GM12878 (cell line): Measurements from ENCODE around the gene ZNF142. TPM values are rescaled to one million over a fixed set of nuclear protein-coding genes. Genes with fewer than 3 reads are reported as not detected.

ENCODE experiments used
- CBX5 ChIP-seq: sonication (generic); IDR thresholded peaks from 2 replicates; pipeline ENCODE4 v1.6.1; 2016; ENCODE audit warnings: low read depth, moderate library complexity, mild to moderate bottlenecking, inconsistent platforms
- EGR1 ChIP-seq, 2 experiments: IDR thresholded peaks; 1 replicate in 1 of 2; 2 replicates in 1 of 2; pipeline ENCODE4 v1.6.1; 2011 to 2012; ENCODE audit warnings: low read depth in 2 of 2, low read length in 2 of 2, borderline replicate concordance in 1 of 2, mild to moderate bottlenecking in 1 of 2, moderate library complexity in 1 of 2
- FOXM1 ChIP-seq: IDR thresholded peaks from 2 replicates; pipeline ENCODE4 v1.6.1; 2012; ENCODE audit warnings: low read depth, mild to moderate bottlenecking, inconsistent platforms, low read length, moderate library complexity
- HCFC1 ChIP-seq: fragments of 150-350 bp; IDR thresholded peaks from 2 replicates; pipeline ENCODE4 v1.6.1; 2014; ENCODE audit warnings: low read length
- HDAC2 ChIP-seq: fragments of 200-600 bp; sonication (generic); IDR thresholded peaks from 2 replicates; pipeline ENCODE4 v1.6.1; 2017
- KAT2A ChIP-seq: conservative IDR thresholded peaks from 2 replicates; pipeline ENCODE4 v1.6.1; 2011; ENCODE audit warnings: low read depth, low read length; ENCODE audit not compliant: control insufficient read depth
- NBN ChIP-seq: fragments of 450-650 bp; IDR thresholded peaks from 2 replicates; pipeline ENCODE4 v1.6.1; 2016
- NFYB ChIP-seq: IDR thresholded peaks from 2 replicates; pipeline ENCODE4 v1.6.1; 2011; ENCODE audit warnings: low read depth, mild to moderate bottlenecking, low read length, improper control_type of control experiment, moderate library complexity; ENCODE audit not compliant: insufficient read depth
- NRF1 ChIP-seq: conservative IDR thresholded peaks from 2 replicates; pipeline ENCODE4 v1.6.1; 2011; ENCODE audit warnings: mild to moderate bottlenecking, low read depth, low read length, improper control_type of control experiment
- TCF7 ChIP-seq: IDR thresholded peaks from 2 replicates; pipeline ENCODE4 v1.6.1; 2014; ENCODE audit warnings: antibody characterized with exemption, borderline replicate concordance
- WRNIP1 ChIP-seq: IDR thresholded peaks from 2 replicates; pipeline ENCODE4 v1.6.1; 2011; ENCODE audit warnings: low read depth, low read length, improper control_type of control experiment, borderline replicate concordance
- ZBED1 ChIP-seq: IDR thresholded peaks from 2 replicates; pipeline ENCODE4 v1.6.1; 2016; ENCODE audit warnings: borderline replicate concordance
- polyA plus RNA-seq, 11 experiments: library from polyadenylated mRNA; depleted of rRNA in 4 of 11; unstranded in 6 of 11; stranded (reverse) in 5 of 11; fragments of >200 nt; fragmentation: Nextera tagmentation in 4 of 11; fragmentation: Illumina TruSeq in 1 of 11; extraction: Ambion mirVana in 4 of 11; extraction: Trizol in 1 of 11; gene quantifications; 1 replicate in 1 of 11; 2 replicates in 10 of 11; pipeline versions ENCODE4 v1.2.1 to v1.2.3, GENCODE V29; 2011 to 2016; ENCODE audit warnings: inconsistent platforms in 2 of 11, missing spikeins in 2 of 11, low read depth in 1 of 11
- total RNA-seq, 4 experiments: library from RNA; depleted of rRNA in 3 of 4; stranded (reverse); fragments of >200 nt in 3 of 4; fragmentation: Illumina TruSeq in 1 of 4; extraction: Trizol in 1 of 4; gene quantifications; 2 replicates each; pipeline versions ENCODE4 v1.2.1 to v1.2.3, GENCODE V29; 2013 to 2021
- TF ChIP-seq, protein P1 (sequence below): IDR thresholded peaks from 2 replicates; pipeline ENCODE4 v1.6.1; 2012; ENCODE audit warnings: low read depth, low read length, improper control_type of control experiment
- TF ChIP-seq, protein P2 (sequence below): IDR thresholded peaks from 2 replicates; pipeline ENCODE4 v1.6.1; 2011; ENCODE audit warnings: borderline replicate concordance, low read depth, mild to moderate bottlenecking, moderate library complexity, mixed read lengths, low read length; ENCODE audit not compliant: insufficient read depth; ENCODE audit errors: extremely low read length
- TF ChIP-seq, protein P3 (sequence below): IDR thresholded peaks from 2 replicates; pipeline ENCODE4 v1.6.1; 2012; ENCODE audit warnings: low read length, inconsistent platforms
- TF ChIP-seq, protein P4 (sequence below): IDR thresholded peaks from 2 replicates; pipeline ENCODE4 v1.6.1; 2011; ENCODE audit warnings: low read depth, low read length, improper control_type of control experiment, borderline replicate concordance
- TF ChIP-seq, protein P5 (sequence below): fragments of 450-650 bp; formaldehyde crosslinking; IDR thresholded peaks from 2 replicates; pipeline ENCODE4 v1.5.0; 2022; ENCODE audit warnings: mild to moderate bottlenecking, missing genetic modification characterization
- TF ChIP-seq, protein P6 (sequence below): IDR thresholded peaks from 2 replicates; pipeline ENCODE4 v1.6.1; 2011; ENCODE audit warnings: low read depth, mild to moderate bottlenecking, low read length, moderate library complexity, borderline replicate concordance; ENCODE audit errors: extremely low read depth

The ZNF142 gene
- total and polyA plus RNA-seq, 10 of the 15 experiments (the other 5 are each of a cell fraction or from before 2014, with no cell fraction given) = 1.3 to 40.9 (median 15.0) TPM

DNA sequence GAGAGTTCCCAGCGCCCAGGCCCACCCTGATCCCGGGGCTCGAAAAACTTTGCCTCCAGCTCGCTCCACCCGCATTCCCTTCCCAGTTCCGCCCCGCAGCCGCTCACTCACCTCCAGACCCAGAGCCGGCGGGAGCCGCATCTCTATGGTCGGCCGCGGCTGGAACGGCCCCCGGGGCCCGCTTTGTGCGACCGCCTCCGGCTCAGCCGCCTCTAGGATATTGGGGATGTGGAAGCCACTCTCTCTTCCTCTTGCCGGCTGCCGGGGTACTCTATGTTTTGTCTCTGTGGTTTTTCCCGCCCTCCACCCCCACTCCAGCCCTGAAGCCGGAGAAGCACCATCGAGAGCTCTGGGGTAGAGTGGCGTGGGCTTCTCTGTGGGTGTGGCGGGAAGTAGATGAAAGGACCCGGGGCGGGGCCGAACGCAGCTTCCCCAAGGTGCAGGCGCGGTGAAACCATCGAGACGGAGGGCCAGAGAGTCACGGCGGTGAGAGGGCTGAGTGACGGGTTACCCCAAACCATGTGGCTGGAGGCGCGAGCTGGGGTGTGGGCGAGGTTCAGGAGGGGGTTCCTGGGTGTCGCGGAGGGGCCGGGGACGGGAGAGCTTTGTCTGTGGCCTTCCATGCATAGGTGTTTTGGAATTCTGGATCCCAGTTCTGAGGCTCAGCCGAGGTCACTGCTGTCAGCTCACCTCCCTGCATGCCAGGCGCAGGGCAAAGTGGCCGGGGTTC lies at the start of gene ZNF142, which contains the start of gene BCS1L (continued):
- TF ChIP-seq, protein P1, sequence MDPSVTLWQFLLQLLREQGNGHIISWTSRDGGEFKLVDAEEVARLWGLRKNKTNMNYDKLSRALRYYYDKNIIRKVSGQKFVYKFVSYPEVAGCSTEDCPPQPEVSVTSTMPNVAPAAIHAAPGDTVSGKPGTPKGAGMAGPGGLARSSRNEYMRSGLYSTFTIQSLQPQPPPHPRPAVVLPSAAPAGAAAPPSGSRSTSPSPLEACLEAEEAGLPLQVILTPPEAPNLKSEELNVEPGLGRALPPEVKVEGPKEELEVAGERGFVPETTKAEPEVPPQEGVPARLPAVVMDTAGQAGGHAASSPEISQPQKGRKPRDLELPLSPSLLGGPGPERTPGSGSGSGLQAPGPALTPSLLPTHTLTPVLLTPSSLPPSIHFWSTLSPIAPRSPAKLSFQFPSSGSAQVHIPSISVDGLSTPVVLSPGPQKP = peak; percentile 33; the same call in 1 of the 2 replicates
- TF ChIP-seq, protein P2, sequence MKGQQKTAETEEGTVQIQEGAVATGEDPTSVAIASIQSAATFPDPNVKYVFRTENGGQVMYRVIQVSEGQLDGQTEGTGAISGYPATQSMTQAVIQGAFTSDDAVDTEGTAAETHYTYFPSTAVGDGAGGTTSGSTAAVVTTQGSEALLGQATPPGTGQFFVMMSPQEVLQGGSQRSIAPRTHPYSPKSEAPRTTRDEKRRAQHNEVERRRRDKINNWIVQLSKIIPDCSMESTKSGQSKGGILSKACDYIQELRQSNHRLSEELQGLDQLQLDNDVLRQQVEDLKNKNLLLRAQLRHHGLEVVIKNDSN = no peak
- TF ChIP-seq CBX5 (no peak), HDAC2 (no peak; the same call in 1 of the 2 replicates), FOXM1 (no peak), WRNIP1 (no peak), EGR1 (IDR thresholded peaks at IDR 0.05; ENCODE audit: borderline replicate concordance in 1 of 2, low read depth in 2 of 2, low read length in 2 of 2) (peak in 1 of 2 experiments; percentile 77; a peak in 2 of 3 replicates), NRF1 (no peak; the same call in 1 of the 2 replicates), KAT2A (no peak), NBN (peak; percentile 73), ZBED1 (peak; percentile 53; the same call in 1 of the 2 replicates), HCFC1 (peak; percentile 40; the same call in 1 of the 2 replicates), TCF7 (peak; percentile 90), NFYB (no peak)
- TF ChIP-seq, protein P3, sequence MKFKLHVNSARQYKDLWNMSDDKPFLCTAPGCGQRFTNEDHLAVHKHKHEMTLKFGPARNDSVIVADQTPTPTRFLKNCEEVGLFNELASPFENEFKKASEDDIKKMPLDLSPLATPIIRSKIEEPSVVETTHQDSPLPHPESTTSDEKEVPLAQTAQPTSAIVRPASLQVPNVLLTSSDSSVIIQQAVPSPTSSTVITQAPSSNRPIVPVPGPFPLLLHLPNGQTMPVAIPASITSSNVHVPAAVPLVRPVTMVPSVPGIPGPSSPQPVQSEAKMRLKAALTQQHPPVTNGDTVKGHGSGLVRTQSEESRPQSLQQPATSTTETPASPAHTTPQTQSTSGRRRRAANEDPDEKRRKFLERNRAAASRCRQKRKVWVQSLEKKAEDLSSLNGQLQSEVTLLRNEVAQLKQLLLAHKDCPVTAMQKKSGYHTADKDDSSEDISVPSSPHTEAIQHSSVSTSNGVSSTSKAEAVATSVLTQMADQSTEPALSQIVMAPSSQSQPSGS = no peak
- TF ChIP-seq, protein P4, sequence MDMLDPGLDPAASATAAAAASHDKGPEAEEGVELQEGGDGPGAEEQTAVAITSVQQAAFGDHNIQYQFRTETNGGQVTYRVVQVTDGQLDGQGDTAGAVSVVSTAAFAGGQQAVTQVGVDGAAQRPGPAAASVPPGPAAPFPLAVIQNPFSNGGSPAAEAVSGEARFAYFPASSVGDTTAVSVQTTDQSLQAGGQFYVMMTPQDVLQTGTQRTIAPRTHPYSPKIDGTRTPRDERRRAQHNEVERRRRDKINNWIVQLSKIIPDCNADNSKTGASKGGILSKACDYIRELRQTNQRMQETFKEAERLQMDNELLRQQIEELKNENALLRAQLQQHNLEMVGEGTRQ = no peak; the same call in 1 of the 2 replicates
- TF ChIP-seq, protein P5, sequence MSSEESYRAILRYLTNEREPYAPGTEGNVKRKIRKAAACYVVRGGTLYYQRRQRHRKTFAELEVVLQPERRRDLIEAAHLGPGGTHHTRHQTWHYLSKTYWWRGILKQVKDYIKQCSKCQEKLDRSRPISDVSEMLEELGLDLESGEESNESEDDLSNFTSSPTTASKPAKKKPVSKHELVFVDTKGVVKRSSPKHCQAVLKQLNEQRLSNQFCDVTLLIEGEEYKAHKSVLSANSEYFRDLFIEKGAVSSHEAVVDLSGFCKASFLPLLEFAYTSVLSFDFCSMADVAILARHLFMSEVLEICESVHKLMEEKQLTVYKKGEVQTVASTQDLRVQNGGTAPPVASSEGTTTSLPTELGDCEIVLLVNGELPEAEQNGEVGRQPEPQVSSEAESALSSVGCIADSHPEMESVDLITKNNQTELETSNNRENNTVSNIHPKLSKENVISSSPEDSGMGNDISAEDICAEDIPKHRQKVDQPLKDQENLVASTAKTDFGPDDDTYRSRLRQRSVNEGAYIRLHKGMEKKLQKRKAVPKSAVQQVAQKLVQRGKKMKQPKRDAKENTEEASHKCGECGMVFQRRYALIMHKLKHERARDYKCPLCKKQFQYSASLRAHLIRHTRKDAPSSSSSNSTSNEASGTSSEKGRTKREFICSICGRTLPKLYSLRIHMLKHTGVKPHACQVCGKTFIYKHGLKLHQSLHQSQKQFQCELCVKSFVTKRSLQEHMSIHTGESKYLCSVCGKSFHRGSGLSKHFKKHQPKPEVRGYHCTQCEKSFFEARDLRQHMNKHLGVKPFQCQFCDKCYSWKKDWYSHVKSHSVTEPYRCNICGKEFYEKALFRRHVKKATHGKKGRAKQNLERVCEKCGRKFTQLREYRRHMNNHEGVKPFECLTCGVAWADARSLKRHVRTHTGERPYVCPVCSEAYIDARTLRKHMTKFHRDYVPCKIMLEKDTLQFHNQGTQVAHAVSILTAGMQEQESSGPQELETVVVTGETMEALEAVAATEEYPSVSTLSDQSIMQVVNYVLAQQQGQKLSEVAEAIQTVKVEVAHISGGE (CRISPR knock-in tag) = no peak
- TF ChIP-seq, protein P6, sequence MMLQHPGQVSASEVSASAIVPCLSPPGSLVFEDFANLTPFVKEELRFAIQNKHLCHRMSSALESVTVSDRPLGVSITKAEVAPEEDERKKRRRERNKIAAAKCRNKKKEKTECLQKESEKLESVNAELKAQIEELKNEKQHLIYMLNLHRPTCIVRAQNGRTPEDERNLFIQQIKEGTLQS = no peak
